NCI-H82 treated with DMSO at 0.1 percent for 48 hours (cell line): ENCODE data around the gene CHRNA7.

ENCODE experiments used
- DNase-seq: peaks from one replicate; lab custom pipeline; 2025; ENCODE audit not compliant: unreplicated experiment; lab: John Stamatoyannopoulos, UW

Gene CHRNA7

DNA sequence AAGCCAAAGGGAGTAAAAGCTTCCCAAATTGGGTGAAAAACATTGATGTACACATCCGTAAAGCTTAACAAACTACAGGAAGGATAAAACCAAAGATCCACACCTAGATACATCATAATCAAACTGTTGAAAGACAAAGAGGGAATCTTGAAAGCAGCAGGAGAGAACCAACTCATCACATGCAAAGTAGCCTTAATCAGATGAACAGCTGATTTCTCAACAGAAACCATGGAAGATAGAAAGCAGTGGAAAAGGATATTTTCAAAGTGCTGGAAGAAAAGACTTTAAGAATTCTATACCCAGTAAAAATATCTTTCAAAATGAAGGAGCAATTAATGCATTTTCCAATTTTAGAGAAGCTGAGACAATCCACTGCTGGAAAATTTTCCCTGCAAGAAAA, 36.8 kb downstream of the CHRNA7 start:
- no peak for DNase-seq

DNA sequence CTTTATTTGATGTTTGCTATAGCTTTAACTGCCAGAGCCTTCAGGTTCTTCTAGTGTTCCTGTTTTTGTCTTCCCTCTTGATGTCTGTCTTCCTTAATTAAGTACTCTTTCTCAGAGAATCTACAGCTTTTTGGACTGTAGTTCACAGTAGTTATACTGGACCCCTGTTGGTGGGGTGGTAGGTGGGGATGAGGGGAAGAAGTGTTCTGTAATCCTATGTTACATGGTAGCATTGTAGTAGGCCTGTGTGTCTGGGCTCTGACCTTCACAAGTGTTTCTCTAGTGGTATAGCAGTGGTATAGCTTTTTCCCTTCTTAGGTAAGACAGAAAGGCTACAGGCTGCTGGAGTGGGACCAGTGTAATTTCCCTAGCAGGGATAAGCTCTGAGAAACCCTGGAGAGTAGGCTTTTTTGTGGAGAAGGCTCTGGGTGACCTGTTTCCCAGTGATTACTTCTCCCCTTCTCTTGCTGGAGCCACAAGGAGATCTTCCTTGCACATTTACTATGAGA, 59.6 kb downstream of the CHRNA7 start:
- no peak for DNase-seq

DNA sequence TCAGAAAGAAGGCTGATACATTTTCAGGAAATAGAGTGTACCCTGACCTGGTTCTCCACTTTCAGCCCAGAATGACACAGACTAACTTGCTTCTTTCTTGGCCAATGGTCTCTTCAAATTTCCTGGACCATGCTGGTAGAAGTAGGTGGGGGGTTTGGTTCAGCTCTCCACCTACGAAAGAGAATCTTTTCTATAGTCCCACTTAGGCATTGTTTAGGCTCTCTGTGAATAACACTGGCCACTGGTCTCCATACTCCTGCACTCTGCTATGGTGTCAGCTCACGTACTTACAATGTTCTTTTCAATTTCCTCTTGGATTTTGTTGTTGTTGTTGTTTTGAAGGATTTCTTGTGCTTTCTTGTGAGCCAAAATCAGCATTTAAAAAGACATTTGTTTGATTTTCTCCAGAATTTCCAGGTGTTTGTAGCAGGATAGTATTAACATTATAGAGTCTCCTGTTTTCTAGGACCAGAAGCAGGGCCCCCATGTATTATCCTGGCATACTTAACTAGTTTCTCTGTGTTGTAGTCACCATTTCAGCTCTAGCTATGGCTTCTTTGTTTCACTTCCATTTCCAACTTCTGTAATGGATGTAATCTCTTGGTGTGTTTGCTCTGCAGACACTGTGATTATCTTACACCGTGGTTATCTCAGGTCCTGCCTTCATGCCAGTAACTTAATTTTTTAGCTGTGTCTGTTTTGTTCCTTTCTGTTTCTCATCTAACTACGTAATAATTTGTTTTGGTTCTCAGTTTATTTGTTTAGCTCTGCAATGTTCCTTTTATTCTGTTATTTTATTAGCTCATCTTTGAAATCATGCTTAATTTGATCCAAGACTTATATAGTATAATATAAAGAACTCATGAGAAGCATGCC, 61.4 kb downstream of the CHRNA7 start:
- no peak for DNase-seq

DNA sequence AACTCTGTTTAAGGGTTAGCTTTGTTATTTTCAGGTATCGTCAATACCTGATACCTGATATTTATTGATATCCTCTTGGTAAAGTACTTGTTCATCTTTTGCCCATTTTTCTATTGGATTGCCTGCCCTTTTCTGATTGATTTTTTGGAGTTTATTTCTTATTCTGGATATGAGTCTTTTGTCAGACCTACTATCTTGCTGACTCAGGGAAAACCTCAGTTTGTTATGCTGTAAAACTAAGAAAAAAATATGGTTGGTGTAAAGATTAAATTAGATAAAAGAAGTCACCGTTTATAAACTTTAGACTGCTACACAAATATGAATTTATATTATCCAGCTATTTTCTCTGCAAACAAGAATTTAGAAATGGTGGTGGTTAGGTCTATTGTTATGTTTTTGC, 65.9 kb downstream of the CHRNA7 start:
- no peak for DNase-seq

DNA sequence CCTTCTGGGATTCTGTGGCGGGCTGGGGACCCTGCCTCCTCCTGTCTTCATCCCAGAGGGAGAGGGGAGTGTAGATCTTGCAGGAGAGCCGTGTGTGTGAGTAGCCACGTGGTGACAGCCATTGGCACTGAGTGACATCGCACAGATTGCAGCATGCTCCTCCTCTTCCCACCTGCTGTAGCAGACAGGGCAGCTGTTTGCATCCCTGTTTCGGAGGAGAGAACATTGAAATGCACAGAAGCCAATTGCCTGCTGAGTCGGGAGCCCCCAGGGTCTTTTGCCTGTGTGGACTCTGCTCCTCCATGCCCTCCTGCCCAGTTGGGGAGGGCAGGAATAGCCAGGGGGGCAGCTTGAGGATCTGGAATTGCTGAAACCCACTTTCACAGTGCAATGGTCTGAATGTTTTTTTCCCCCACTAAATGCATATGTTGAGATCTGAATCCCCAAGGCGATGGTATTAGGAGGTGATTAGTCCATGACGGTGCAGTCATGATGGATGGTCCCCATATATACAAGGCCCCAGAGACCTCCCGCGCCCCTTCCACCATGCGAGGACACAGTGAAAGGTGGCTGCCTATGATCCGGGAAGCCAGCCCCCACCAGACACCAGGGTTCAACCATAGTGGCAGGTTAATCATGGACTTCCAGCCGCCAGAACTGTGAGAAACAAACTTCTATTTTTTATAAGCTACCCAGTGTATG, 66.8 kb downstream of the CHRNA7 start:
- DNase-seq: peak; percentile 71

DNA sequence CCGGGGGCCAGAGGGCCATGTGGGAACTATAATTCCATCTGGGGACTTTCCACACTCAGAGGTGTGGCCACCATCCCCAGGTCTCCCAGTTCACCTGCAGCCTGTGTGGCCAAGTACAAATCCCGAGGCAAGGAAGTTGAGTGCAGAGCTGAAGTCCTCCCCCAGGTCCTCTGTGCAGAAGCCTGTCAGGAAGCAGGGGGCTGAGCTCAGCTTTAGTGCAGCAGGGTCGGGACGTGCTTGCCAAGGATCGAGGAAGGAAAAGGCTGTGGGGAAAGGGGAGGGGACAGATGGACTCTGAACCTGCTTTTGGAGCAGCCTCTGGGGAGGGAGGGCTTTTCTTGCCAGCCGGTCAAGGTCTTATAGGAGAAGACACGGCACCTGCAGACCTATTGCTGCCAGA, 67.7 kb downstream of the CHRNA7 start:
- no peak for DNase-seq

DNA sequence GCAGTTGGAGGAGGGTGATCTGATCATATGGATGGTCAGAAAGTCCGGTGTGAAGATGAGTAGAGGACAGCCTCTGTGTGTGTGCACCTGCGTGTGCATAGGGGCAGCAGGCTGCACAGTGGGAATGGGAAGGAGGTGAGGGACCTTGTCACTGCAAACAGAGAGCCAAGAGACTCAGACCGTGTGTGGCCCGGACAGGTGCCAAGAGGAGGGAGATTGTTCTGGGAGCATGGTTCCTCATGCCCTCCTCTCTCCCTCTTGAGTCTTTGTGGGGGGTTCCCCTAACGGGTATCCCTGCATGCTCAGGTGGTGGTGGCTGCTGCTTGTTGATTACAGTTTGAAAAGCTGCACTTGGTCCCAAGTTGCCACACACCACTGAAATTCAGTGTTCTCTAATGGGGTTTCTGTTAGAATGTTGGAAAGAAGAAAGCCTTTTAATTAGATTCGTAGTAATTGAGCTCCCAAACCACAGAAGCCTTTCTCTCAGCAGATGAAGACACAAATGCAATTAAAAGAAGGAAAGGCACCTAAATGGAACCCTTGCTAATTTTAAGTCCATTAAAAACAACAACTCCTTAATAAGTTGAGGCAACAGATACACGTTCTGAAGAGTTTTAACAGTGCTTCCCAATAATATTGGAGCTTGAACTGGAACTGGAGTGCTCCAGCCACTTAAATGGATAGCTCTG, 68.9 kb downstream of the CHRNA7 start:
- DNase-seq: peak; percentile 51

DNA sequence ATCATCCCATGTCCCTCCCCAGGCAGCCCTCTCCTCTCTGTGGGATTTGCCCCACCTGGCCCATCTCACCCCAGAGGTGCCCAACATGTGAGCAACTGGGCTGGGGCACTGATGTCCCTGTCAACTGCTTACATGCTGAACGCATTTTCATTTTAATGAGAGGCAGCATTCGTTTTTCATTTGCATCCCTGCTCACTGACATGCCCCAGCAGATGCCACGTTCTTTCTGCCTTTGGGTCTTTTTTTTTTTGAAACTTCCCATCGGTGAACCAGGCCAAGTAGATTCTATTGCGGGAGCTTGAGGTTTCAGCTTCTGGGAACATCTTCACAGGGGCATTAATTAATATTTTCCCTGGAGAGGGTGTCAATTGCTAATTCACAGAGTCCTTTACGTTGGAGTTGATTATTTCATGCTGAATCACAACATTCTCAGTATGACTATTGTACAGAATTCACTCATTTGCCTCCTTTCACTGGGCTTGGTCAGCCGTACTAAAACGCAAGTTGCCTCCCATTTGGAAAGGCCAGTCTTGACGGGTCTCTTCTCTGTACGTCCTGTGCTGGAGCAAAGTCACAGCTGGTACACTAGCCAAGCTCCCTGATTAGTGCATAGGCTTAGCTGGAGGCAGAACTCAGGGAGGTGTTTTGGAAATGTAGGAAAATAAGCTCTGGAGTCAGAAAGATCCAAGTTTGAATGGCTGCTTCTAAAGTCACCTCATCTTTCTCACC, 69.8 kb downstream of the CHRNA7 start:
- DNase-seq: peak; percentile 48

DNA sequence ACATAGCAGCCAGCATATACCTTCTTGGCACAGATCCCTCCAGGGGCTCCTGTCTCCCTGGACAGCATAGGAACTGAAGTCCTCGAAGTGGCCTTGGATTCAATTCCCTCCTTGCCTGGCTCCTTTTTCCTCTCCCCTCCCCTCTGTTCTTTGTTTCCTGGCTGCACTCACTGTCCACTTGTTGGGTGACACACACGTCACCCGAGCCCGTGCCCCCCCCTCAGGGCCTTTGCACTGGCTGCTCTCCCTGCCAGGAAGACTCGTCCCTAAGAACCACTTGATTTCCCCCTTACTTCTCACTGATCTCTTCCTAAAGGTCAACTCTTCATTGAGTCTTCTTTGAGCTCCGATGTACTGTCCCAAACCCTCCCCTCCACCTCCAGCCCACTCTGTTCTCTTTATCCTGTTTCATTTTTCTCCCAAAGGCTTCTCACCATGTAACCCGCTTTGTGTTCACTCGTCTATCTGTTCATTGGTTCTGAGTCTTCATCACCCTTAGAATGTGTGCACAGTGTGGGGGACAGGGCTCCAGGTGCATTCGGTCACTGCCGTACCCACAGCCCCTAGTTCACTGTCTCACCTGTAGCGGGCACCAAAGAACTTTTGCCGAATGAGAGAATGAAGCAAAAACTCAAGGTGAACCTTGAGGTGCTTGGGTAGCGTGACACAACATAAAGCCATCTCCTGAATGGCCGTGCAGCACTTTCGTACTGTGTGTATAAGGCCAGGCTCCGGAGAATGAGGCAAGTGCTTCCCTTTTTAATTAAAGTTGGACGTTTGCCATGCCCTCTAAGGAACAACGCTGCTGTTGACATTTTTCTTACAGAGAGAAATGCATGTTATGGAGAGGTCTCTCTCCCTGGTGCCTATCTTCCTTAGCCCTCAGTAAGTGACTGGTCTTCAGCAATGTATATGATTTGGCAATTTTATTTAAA, 74.0 kb downstream of the CHRNA7 start:
- DNase-seq: no peak

DNA sequence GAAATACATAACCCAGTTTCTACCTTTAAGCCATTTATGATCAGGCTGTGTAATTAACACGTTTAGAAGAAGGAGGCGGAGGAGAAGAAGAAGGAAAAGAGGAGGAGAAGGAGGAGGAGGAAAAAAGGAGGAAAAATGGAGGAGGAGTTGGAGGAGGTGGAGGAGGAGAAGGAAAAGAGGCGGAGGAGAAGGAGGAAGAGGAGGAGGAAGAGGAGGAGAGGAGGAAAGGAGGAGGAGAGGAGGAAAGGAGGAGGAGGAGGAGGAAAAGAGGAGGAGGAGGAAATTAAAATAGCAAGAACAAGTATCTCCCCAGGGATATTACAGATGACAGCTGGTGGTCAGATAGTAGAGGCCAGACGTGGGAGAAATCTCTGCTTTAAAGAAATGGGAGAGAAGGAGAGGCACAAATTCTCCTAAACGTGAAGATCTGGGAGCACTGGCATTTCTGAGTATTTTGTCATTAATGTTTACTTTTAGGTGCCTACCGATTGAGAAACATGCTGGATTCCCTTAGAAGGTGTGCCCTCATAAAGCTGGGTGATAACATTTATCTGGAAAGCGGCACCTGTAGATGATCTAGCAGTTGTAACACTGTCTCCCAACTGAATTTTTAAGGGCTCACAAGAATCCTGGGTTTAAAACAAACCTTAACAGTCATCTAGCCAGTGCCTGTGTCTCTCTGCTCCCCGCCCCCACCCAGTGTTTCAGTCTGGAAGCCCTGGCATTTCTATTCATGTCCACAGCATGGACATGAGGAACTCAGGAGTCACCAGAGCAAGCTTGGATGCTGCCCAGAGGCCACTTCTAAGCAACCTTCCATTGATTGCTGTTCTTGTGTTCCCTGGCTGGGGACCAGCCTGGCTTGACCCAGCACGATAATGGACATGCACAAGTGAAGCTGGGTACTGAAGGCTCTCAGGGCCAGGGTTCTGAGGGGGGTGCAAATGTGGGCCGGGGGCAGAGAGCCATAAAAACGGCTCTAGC, 75.2 kb downstream of the CHRNA7 start:
- DNase-seq: no peak

DNA sequence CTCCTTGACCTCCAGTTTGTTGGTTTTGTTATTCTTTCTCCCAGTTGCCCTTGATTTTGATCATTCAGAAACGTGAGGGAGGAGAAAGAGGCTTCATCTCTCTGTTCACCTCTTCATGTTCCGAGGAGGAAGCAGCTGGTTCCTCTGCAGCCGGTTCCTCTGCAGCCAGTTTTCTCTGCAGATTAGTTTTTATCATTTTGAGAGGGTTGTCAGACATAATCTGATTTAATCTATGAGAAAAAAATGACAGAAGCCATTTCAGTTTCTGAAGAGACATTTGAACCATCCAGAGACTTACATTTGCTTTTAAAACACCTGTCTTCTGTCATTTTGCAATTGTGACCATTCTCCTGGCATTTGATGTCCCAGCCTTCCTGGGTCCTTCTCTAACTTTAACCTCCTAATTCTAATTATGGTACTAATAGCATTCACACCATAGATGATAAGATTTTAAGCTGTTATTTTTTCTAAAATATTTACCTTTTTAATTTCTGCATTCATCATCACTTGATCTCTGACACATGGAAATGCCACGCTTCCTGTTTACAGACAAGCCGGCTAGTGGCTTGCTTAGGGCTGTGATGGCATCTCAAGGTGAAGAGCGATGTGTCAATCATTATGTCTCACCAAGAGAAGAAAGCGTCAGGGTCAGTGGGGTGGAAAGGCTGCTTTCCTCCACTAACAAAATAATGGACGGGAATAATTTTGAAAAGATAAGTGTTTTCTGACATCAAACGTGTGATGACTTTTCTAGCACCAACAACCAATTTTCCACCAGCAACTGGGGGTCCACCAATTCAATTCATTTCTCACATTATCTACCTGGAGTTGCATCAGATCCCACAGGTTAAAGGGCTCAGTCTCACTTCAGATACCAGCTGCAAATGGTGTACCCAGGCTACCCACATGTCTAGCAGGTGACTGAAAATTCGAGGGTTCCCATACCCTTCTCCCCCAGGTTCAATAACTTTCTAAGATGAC, 76.4 kb downstream of the CHRNA7 start:
- no peak for DNase-seq

DNA sequence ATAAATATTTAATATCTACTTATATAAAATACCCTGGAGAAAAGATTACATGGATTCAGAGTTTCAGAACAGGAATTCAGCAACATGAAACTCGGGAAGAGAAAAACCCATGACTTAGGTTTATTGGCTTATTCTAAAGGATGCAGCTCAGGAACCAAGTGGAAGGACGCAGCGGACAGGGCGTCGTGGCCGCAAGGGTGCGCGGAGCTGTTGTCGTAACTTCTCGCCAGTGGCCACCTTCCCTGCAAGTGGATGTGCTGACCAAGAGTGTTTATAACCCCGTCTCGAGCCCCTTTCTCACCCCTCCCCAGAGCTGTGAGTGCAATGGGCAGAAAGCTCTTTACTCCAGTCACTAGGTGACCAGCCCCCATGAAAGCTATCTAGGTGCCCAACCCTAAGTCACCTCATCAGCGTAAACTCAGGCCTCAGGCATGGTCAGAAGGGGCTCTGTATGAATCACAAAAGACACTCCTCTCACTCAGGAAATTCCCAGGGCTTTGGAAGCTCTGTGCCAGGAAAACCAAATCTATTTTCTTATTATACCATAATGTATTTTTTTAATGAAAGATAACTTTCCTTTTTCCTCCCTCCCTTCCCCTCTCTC, 77.3 kb downstream of the CHRNA7 start:
- DNase-seq: no peak

DNA sequence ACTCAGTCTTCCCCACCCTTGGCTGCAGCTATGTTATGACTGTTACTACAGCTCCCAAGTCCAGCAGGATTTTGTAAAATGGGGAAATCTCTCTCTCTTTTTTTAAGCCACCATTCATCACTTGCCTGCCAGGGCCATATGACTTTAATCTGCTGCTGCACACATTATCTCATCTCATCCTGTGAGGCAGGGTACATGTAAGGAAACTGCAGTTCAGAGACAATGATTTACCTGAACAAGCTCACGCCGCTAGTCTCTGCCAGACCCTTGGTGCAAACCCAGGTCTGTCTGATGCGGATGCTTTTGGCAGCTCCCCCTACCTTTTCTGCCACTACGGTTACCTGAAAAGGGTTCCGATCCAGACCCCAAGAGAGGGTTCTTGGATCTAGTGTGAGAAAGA, 78.3 kb downstream of the CHRNA7 start:
- DNase-seq: no peak

DNA sequence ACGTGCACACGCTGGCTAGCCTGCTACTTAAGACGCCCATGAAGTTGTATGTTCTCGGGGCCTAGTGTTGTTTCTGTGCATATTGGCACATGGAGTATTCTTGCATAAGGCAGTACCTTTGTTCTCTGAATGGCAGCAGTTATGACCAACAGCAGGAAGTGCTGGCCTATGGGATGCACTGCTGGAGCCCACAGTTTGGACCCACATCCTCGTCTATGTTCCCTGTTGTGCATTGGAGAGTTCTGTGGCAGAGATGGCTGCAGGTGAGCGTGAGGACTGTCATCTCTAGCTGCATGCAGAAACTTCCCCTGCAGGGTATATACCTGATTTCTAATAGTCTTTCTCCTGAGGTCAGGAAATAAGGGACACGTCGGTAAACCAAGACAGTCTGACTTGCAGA, 81.8 kb downstream of the CHRNA7 start:
- DNase-seq: no peak

DNA sequence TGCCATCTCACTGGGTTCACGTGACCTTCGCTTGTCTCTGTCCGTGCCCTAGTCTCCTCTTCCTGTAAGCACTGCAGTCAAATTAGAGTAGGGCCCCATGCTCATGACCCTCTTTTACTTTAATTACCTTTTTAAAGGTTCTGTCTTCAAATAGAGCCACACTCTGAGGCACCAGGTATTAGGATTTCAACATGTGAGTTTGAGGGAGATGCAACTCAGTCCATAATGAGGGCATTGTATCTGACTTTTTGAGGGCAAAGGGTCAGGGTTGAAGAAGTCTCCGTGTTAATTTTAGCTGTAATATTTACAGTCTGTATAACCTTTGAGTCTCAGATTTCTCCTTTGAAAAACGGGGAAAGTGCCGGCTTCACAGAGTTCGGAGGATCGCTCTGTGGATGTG, 82.9 kb downstream of the CHRNA7 start:
- no peak for DNase-seq

DNA sequence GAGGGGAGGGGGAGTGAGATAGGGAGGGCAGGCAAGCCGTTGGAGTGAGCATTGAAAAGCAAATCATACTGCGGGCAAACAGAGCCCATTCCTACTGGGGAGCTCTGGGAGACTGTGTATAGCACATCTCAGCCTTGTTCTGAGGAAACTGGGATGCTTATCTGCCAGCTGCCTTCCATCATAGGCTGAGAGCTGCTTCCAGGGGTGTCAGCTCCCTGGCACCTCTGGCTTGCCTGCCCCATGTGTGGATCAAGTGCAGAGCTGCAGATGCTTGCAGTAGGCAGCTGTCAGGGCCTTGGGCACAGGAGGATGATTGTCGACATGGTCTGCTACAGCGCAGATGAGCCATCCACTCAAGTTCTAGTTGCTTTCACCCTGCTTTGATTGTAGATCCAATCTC, 86.8 kb downstream of the CHRNA7 start:
- no peak for DNase-seq

DNA sequence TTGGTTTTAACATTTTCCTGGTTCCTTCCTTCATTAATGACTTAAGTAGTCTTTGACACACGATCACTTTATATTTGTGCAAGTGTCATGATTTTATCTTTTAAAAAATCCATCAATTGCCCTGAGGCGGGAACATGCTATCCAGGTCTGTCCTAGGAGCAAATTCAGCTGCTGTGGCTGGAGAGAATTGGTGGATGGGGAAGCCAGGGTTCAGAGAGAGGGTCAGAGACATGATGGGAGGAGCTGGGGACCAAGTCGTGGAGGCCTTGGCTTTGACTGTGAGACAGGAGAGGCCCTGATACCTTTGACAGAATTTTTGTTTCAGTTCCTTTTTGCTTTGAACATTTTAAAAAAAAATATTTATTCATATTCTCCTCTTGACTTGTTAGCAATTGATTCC, 89.0 kb downstream of the CHRNA7 start:
- no peak for DNase-seq
